Activated CD4-positive, CD25-positive, alpha-beta regulatory T cell treated with anti-CD3 and anti-CD28 coated beads, Interleukin-2, amount 50 U/mL, for 72 hours (primary cell): Measurements from ENCODE around the gene COL12A1.

Experiments used
- DNase-seq: peaks from one replicate; pipeline ENCODE4 v3.0.0; 2021

Gene COL12A1

GRCh38 chr6:75094614-75095200, 111.1 kb downstream of the COL12A1 start:
- DNase-seq: no peak

- no peak for DNase-seq
Measured at GRCh38 chr6:75091467-75092190, 114.2 kb downstream of the COL12A1 start.

- DNase-seq: no peak
Measured at GRCh38 chr6:75090576-75090975, 115.3 kb downstream of the COL12A1 start.

- no peak for DNase-seq
Measured at GRCh38 chr6:75089921-75090320, 115.9 kb downstream of the COL12A1 start.

- no peak for DNase-seq
Measured at GRCh38 chr6:75089151-75089897, 116.5 kb downstream of the COL12A1 start.

GRCh38 chr6:75085931-75086635, 119.8 kb downstream of the COL12A1 start:
- DNase-seq: no peak

GRCh38 chr6:75084872-75085381, 120.9 kb downstream of the COL12A1 start:
- no peak for DNase-seq

GRCh38 chr6:75084018-75084417, 121.8 kb downstream of the COL12A1 start:
- no peak for DNase-seq

GRCh38 chr6:75081921-75082320, 123.9 kb downstream of the COL12A1 start:
- DNase-seq: no peak

- DNase-seq: no peak
Measured at GRCh38 chr6:75081047-75081446, 124.8 kb downstream of the COL12A1 start.

- no peak for DNase-seq
Measured at GRCh38 chr6:75079589-75079988, 126.3 kb downstream of the COL12A1 start.

- DNase-seq: no peak
Measured at GRCh38 chr6:75077701-75078100, 128.2 kb downstream of the COL12A1 start.

- DNase-seq: no peak
Measured at GRCh38 chr6:75076009-75076408, 129.8 kb downstream of the COL12A1 start.

- no peak for DNase-seq
Measured at GRCh38 chr6:75070244-75070643, 135.6 kb downstream of the COL12A1 start.

GRCh38 chr6:75065523-75065922, 140.3 kb downstream of the COL12A1 start:
- no peak for DNase-seq

GRCh38 chr6:75052491-75052890, 153.4 kb downstream of the COL12A1 start:
- DNase-seq: no peak

- no peak for DNase-seq
Measured at GRCh38 chr6:75049308-75049707, 156.5 kb downstream of the COL12A1 start.

- no peak for DNase-seq
Measured at GRCh38 chr6:75044846-75045245, 161.0 kb downstream of the COL12A1 start.

GRCh38 chr6:75041381-75041780, 164.5 kb downstream of the COL12A1 start:
- no peak for DNase-seq
